ENCODE measurements around the gene AFAP1. TPM values are rescaled to one million over a fixed set of nuclear protein-coding genes. Genes with fewer than 3 reads are reported as not detected.

Gene AFAP1
- total RNA-seq, 2 donors from 2014 or later: 29.7 to 43.9 TPM

DNA sequence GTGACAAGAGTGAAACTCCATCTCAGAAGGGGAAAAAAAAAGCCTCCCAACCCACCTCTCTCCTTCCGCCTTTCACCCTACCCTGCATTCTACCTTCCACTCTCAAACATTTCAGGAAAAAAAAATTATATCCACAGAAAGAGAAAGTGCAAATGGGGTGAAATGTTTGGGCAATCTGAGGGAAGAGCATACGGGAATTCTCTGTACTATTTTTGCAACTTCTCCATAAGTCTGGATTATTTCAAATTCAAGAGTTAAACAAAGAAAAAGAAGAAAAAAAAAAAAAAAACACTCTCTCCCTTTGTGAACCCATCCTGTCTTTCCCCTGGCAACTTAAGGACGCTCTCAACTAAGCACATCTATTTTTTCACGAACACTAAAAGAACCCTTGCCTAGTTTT lies 41.3 kb downstream of the AFAP1 start:
- Histone ChIP-seq H3K4me3 (no peak overlapping the region), H3K9ac (ENCODE audit: low read depth in 2 of 2, low read length in 2 of 2) (no peak overlapping the region), H3K4me1 (no peaks in the 10 kb centered on the region), H3K9me3 (no peaks in the 10 kb centered on the region), H3K27ac (no peak overlapping the region), H3K36me3 (no peaks in the 10 kb centered on the region), H3K27me3 (no peaks in the 10 kb centered on the region)
- DNase-seq: no peak
- TF ChIP-seq, protein P1, sequence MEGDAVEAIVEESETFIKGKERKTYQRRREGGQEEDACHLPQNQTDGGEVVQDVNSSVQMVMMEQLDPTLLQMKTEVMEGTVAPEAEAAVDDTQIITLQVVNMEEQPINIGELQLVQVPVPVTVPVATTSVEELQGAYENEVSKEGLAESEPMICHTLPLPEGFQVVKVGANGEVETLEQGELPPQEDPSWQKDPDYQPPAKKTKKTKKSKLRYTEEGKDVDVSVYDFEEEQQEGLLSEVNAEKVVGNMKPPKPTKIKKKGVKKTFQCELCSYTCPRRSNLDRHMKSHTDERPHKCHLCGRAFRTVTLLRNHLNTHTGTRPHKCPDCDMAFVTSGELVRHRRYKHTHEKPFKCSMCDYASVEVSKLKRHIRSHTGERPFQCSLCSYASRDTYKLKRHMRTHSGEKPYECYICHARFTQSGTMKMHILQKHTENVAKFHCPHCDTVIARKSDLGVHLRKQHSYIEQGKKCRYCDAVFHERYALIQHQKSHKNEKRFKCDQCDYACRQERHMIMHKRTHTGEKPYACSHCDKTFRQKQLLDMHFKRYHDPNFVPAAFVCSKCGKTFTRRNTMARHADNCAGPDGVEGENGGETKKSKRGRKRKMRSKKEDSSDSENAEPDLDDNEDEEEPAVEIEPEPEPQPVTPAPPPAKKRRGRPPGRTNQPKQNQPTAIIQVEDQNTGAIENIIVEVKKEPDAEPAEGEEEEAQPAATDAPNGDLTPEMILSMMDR (IDR thresholded peaks at IDR 0.05): no peak
- intact Hi-C loops (cut with DNase I): no loop called here

DNA sequence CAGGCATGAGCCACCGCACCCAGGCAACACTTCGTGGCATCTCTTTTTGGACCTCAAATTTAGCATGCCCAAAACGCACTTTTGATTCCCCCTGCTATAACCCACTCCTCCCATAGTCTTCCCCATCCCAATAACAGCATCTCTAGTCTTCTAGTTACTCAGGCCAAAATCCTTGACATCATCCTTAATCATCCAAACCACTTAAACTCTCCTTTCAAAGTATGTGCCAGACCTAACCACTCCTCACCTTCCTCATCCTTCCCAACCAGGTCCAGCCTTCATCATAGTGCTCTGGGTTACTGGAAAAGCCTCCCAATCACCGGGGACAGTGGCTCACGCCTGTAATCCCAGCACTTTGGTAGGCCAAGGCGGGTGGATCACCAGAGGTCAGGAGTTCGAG lies 41.9 kb downstream of the AFAP1 start:
- H3K9ac ChIP-seq (ENCODE audit: low read depth in 2 of 2, low read length in 2 of 2): no peak overlapping the region
- no peaks in the 10 kb centered on the region for H3K36me3 ChIP-seq
- H3K27ac ChIP-seq: no peak overlapping the region
- H3K4me1 ChIP-seq: no peaks in the 10 kb centered on the region
- TF ChIP-seq, protein P1 (IDR thresholded peaks at IDR 0.05): no peak
- no peak overlapping the region for H3K4me3 ChIP-seq
- DNase-seq: no peak
- H3K27me3 ChIP-seq: no peaks in the 10 kb centered on the region
- intact Hi-C loops (cut with DNase I): no loop called here
- no peaks in the 10 kb centered on the region for H3K9me3 ChIP-seq

DNA sequence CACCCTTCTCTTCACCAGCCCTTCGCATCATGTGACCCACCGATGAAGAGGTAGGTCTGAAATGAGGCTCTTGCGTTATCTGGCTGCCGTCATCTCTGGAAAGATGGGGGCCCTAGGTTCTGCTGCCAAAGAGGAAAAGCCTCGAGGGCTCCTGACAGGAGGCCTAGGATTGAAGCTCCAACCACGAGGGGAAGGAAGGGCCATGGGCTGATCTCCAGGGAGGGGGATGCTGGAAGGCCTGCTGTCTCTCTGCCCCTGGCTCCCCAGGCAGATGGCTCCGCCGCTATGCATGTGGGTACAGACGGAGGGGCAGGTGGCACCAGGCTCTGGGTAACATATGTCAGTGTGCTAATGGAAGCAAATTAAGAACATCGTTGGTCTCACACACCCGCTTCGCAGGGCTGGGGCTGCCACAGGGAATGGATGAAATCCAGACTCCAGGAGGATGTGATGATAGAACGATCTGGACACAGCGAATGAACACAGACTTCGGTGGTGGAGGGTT lies 44.9 kb downstream of the AFAP1 start:
- DNase-seq: no peak
- TF ChIP-seq, protein P1 (IDR thresholded peaks at IDR 0.05): no peak
- intact Hi-C loops (cut with DNase I): no loop called here
- H3K4me3 ChIP-seq: no peak overlapping the region
- no peaks in the 10 kb centered on the region for H3K9me3 ChIP-seq
- H3K27ac ChIP-seq: no peak overlapping the region
- no peak overlapping the region for H3K9ac ChIP-seq (ENCODE audit: low read depth in 2 of 2, low read length in 2 of 2)
- peaks cover 5% of the 10 kb centered on the region for H3K4me1 ChIP-seq
- no peaks in the 10 kb centered on the region for H3K36me3 ChIP-seq
- no peaks in the 10 kb centered on the region for H3K27me3 ChIP-seq

DNA sequence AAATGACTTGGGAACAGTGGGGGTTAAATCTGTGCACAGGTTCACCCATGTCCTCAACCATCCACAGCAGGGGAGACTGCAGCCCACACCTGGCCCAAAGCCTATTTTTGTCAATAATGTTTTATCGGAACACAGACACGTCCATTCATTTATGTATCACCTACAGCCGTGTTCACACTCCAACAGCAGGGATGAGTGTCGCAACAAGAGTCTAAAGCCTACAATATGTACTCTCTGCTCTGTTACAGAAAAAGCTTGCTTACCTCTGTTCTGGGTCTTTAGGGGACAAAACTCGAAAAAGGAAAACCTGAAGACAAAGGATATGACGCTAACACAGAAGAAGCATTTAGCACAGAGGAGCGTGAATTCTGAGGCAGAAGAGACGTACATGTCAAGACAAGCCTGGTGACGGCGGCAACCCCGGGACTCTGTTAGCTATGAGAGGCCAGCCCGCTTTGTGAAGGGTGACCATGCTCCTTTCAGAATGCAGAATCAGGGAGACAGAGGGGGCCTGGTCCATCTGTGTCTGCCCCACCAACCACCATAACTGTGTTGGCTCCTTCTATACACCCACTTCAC lies 45.5 kb downstream of the AFAP1 start:
- no peak for DNase-seq
- no peak overlapping the region for H3K9ac ChIP-seq (ENCODE audit: low read depth in 2 of 2, low read length in 2 of 2)
- no peaks in the 10 kb centered on the region for H3K36me3 ChIP-seq
- no peak overlapping the region for H3K4me3 ChIP-seq
- TF ChIP-seq, protein P1 (IDR thresholded peaks at IDR 0.05): no peak
- intact Hi-C loops (cut with DNase I): no loop called here
- H3K27ac ChIP-seq: no peak overlapping the region
- no peaks in the 10 kb centered on the region for H3K27me3 ChIP-seq
- H3K9me3 ChIP-seq: no peaks in the 10 kb centered on the region
- peaks cover 5% of the 10 kb centered on the region for H3K4me1 ChIP-seq

DNA sequence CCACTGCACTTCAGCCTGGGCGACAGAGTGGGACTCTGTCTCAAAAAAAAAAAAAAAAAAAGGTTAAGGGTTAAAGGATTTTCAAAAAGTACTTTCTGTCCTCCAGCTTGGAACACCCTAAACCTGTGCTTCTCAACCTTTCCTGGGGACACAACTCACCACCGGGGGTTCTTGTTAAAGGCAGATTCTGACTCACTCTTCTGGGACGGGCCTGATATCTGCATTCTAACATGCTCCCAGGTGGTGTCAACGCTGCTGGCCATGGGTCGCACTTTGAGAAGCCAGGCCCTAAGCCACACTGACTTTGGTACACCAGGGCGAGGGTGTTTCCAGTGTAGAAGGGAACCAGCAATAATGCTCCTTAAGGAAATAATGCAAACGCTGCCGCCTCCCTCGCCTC lies 46.1 kb downstream of the AFAP1 start:
- Histone ChIP-seq H3K9ac (ENCODE audit: low read depth in 2 of 2, low read length in 2 of 2) (no peak overlapping the region), H3K9me3 (no peaks in the 10 kb centered on the region), H3K4me3 (no peak overlapping the region), H3K4me1 (peaks cover 5% of the 10 kb centered on the region), H3K27ac (no peak overlapping the region), H3K36me3 (no peaks in the 10 kb centered on the region), H3K27me3 (no peaks in the 10 kb centered on the region)
- DNase-seq: no peak
- TF ChIP-seq, protein P1 (IDR thresholded peaks at IDR 0.05): no peak
- intact Hi-C loops (cut with DNase I): no loop called here

Measured in colonic mucosa (tissue), 4 donors.